Endothelial cell of umbilical vein (primary cell): ENCODE measurements around the gene TEX26. TPM values are rescaled to one million over a fixed set of nuclear protein-coding genes. Genes with fewer than 3 reads are reported as not detected.

ENCODE experiments used
- BruUV-seq: library from RNA; stranded (reverse); fragments of 400-500 nt; replicated peaks from 2 replicates; lab custom pipeline; 2021; lab: Mats Ljungman, UMichigan
- CTCF ChIA-PET: fragments of 300-600, 350-600 bp; sonication (Branson Sonifier 250); formaldehyde crosslinking; loops from one replicate; lab custom pipeline; 2021; ENCODE audit warnings: antibody characterized with exemption, inconsistent platforms; lab: Charles Lee
- POLR2A ChIA-PET: fragments of 300-600, 350-600 bp; sonication (Branson Sonifier 250); formaldehyde crosslinking; loops from one replicate; lab custom pipeline; 2021; ENCODE audit warnings: antibody characterized with exemption, inconsistent platforms; lab: Charles Lee
- DNase-seq: peaks from one replicate; pipeline ENCODE4 v3.0.0-alpha.2; 2011; ENCODE audit warnings: low read depth, low spot score
- FAIRE-seq: peaks from 2 replicates; lab custom pipeline; 2011; peaks lifted over from hg19 to GRCh38; lab: Jason Lieb, UNC
- H2AFZ ChIP-seq: 2 replicates; pipeline ENCODE4 v1.6.0; 2012; ENCODE audit warnings: low read depth, low read length, control low read depth, inconsistent platforms
- H3K27ac ChIP-seq: 2 replicates; pipeline ENCODE4 v1.5.1; 2011; ENCODE audit warnings: low read depth, mild to moderate bottlenecking, control low read depth, low read length, moderate library complexity; ENCODE audit not compliant: insufficient read depth
- H3K27me3 ChIP-seq, 2 experiments: 2 replicates each; pipeline versions ENCODE4 v1.6.0 to v1.6.1; 2011; ENCODE audit warnings: low read length in 2 of 2, mixed read lengths in 1 of 2; ENCODE audit not compliant: control insufficient read depth in 2 of 2, insufficient read depth in 2 of 2
- H3K36me3 ChIP-seq, 2 experiments: 2 replicates in 1 of 2; 3 replicates in 1 of 2; pipeline ENCODE4 v1.5.1; 2011; ENCODE audit warnings: low read length in 2 of 2, mild to moderate bottlenecking in 1 of 2, moderate library complexity in 1 of 2; ENCODE audit not compliant: control insufficient read depth in 2 of 2, insufficient read depth in 2 of 2; ENCODE audit errors: extremely low read depth in 1 of 2
- H3K4me1 ChIP-seq: 3 replicates; pipeline ENCODE4 v1.5.1; 2011; ENCODE audit warnings: mild to moderate bottlenecking, low read length; ENCODE audit not compliant: control insufficient read depth, insufficient read depth; ENCODE audit errors: extremely low read depth
- H3K4me2 ChIP-seq: 2 replicates; pipeline ENCODE4 v1.6.1; 2011; ENCODE audit warnings: low read length, control low read depth, mixed read lengths; ENCODE audit not compliant: insufficient read depth
- H3K4me3 ChIP-seq, 3 experiments: fragments of 200-600 bp in 1 of 3; sonication (generic), shearing (Covaris generic) in 1 of 3; replicated peaks in 1 of 3; 2 replicates each; pipeline ENCODE4 v1.5.1; 2011 to 2016; ENCODE audit warnings: control low read depth in 3 of 3, low read length in 3 of 3, mild to moderate bottlenecking in 2 of 3, inconsistent platforms in 1 of 3, low read depth in 1 of 3, moderate library complexity in 1 of 3; ENCODE audit not compliant: insufficient read depth in 1 of 3
- H3K79me2 ChIP-seq: 2 replicates; pipeline ENCODE4 v1.6.0; 2012; ENCODE audit warnings: low read length, inconsistent platforms; ENCODE audit not compliant: control insufficient read depth, insufficient read depth
- H3K9ac ChIP-seq: replicated peaks from 2 replicates; pipeline ENCODE3; 2011; ENCODE audit warnings: low read length, control low read depth; ENCODE audit not compliant: insufficient read depth; ENCODE audit errors: extremely low read depth
- H3K9me1 ChIP-seq: replicated peaks from 3 replicates; pipeline ENCODE4 v1.6.0; 2011; ENCODE audit warnings: mild to moderate bottlenecking, low read length; ENCODE audit not compliant: control insufficient read depth, insufficient read depth; ENCODE audit errors: extremely low read depth
- H3K9me3 ChIP-seq: replicated peaks from 2 replicates; pipeline ENCODE4 v1.5.1; 2012; ENCODE audit warnings: low read length, inconsistent platforms; ENCODE audit not compliant: control insufficient read depth, insufficient read depth
- H4K20me1 ChIP-seq: replicated peaks from 2 replicates; pipeline ENCODE3; 2011; ENCODE audit warnings: mild to moderate bottlenecking, low read length; ENCODE audit not compliant: control insufficient read depth, insufficient read depth; ENCODE audit errors: extremely low read depth
- EZH2 ChIP-seq: IDR thresholded peaks from 2 replicates; pipeline ENCODE4 v1.6.1; 2012; ENCODE audit warnings: borderline replicate concordance, low read depth, mild to moderate bottlenecking, moderate library complexity, low read length, inconsistent platforms; ENCODE audit not compliant: severe bottlenecking
- FOS ChIP-seq: IDR thresholded peaks from 2 replicates; pipeline ENCODE4 v1.6.1; 2011; ENCODE audit warnings: mild to moderate bottlenecking, low read length, moderate library complexity, borderline replicate concordance; ENCODE audit not compliant: insufficient read depth
- GATA2 ChIP-seq: IDR thresholded peaks from 2 replicates; pipeline ENCODE4 v1.7.0; 2011; ENCODE audit warnings: low read depth, mild to moderate bottlenecking, moderate library complexity, mixed read lengths, low read length; ENCODE audit not compliant: insufficient read length, insufficient read depth
- JUN ChIP-seq: IDR thresholded peaks from 2 replicates; pipeline ENCODE4 v1.6.1; 2011; ENCODE audit warnings: borderline replicate concordance, low read depth; ENCODE audit not compliant: insufficient read length, insufficient read depth
- MYC ChIP-seq: IDR thresholded peaks from one replicate; pipeline ENCODE4 v1.6.1; 2011; ENCODE audit warnings: mild to moderate bottlenecking, low read depth, low read length
- POLR2A ChIP-seq: IDR thresholded peaks from 2 replicates; pipeline ENCODE4 v1.6.1; 2012; ENCODE audit warnings: low read depth, mild to moderate bottlenecking, control low read depth, low read length
- POLR2AphosphoS5 ChIP-seq: IDR thresholded peaks from 2 replicates; pipeline ENCODE4 v1.6.1; 2012; ENCODE audit warnings: low read depth, mild to moderate bottlenecking, control low read depth, low read length, moderate library complexity; ENCODE audit not compliant: insufficient read depth
- dilution Hi-C: fragments of 300-500 bp; cut with MboI; formaldehyde crosslinking; loops from one replicate; pipeline ENCODE4 v1.15.0; 2019; ENCODE audit warnings: low sequenced_read_pairs; ENCODE audit not compliant: extremely low pct_ligation_motif_present
- intact Hi-C: fragments of 100-400 bp; cut with micrococcal nuclease; formaldehyde crosslinking; loops from one replicate; pipeline ENCODE4 v1.10.0; 2022
- polyA plus RNA-seq, 4 experiments: library from polyadenylated mRNA; depleted of rRNA in 3 of 4; stranded (reverse) in 3 of 4; unstranded in 1 of 4; fragments of >200 nt; gene quantifications; 2 replicates each; pipeline versions ENCODE4 v1.2.1 to v1.2.3, GENCODE V29; 2011 to 2012; ENCODE audit warnings: missing spikeins in 1 of 4
- total RNA-seq: library from RNA; stranded (reverse); gene quantifications from 2 replicates; pipeline ENCODE4 v1.2.3, GENCODE V29; 2021
- TF ChIP-seq, protein P1 (sequence below), 2 donors: IDR thresholded peaks; 1 replicate in 1 of 2; 2 replicates in 1 of 2; pipeline ENCODE4 v1.5.1; 2011; ENCODE audit warnings: low read length in 2 of 2, mild to moderate bottlenecking in 2 of 2, moderate library complexity in 2 of 2, control low read depth in 1 of 2, inconsistent platforms in 1 of 2, low read depth in 1 of 2; ENCODE audit not compliant: insufficient read depth in 1 of 2; ENCODE audit errors: extremely low read depth in 1 of 2
- TF ChIP-seq, protein P2 (sequence below): IDR thresholded peaks from 2 replicates; pipeline ENCODE4 v1.6.1; 2011; ENCODE audit not compliant: insufficient read depth, insufficient read length

Gene TEX26
- total and polyA plus RNA-seq, 2 donors (not counting 3 experiments of a cell fraction or from before 2014, with no cell fraction given) = not detected

DNA sequence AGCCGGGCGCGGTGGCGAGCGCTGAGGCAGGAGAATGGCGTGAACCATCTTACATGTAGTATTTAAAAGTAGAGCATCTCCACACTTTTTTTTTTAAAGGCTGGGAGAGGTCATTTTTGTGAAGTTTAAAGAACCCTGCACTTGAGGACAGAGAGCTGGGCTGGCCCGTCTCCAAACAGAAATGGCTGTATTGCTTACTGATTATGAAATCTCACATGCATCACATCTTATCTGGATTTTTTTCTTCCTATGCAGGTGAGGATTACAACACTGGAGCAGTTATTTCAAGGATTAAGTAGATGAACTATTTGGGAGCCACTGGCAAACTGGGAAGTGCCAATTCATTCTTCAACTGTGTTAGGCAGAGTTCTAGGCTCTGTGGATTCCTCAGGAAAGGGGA, 59.5 kb downstream of the TEX26 start:
- H2AFZ ChIP-seq = no peak overlapping the region
- FAIRE-seq (no peak), DNase-seq (no peak)
- ChIA-PET CTCF (no interaction called here), POLR2A (no interaction called here)
- TF ChIP-seq GATA2 = no peak
- no peak for TF ChIP-seq FOS
- TF ChIP-seq, protein P1, sequence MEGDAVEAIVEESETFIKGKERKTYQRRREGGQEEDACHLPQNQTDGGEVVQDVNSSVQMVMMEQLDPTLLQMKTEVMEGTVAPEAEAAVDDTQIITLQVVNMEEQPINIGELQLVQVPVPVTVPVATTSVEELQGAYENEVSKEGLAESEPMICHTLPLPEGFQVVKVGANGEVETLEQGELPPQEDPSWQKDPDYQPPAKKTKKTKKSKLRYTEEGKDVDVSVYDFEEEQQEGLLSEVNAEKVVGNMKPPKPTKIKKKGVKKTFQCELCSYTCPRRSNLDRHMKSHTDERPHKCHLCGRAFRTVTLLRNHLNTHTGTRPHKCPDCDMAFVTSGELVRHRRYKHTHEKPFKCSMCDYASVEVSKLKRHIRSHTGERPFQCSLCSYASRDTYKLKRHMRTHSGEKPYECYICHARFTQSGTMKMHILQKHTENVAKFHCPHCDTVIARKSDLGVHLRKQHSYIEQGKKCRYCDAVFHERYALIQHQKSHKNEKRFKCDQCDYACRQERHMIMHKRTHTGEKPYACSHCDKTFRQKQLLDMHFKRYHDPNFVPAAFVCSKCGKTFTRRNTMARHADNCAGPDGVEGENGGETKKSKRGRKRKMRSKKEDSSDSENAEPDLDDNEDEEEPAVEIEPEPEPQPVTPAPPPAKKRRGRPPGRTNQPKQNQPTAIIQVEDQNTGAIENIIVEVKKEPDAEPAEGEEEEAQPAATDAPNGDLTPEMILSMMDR (IDR thresholded peaks at IDR 0.05; ENCODE audit: extremely low read depth in 1 of 2, insufficient read depth in 1 of 2, low read depth in 1 of 2, low read length in 2 of 2) = no peak
- TF ChIP-seq POLR2A = no peak
- TF ChIP-seq JUN = no peak
- TF ChIP-seq MYC = no peak
- no peak for TF ChIP-seq EZH2
- TF ChIP-seq POLR2AphosphoS5 = no peak
- TF ChIP-seq, protein P2, sequence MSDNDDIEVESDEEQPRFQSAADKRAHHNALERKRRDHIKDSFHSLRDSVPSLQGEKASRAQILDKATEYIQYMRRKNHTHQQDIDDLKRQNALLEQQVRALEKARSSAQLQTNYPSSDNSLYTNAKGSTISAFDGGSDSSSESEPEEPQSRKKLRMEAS = no peak
- no peaks in the 10 kb centered on the region for H3K9me1 ChIP-seq
- no peak overlapping the region for H3K27ac ChIP-seq
- H4K20me1 ChIP-seq = no peaks in the 10 kb centered on the region
- H3K4me1 ChIP-seq = no peaks in the 10 kb centered on the region
- dilution Hi-C loops = no loop called here
- intact Hi-C loops = no loop called here
- no peak overlapping the region for H3K9ac ChIP-seq
- no TSS peak for BruUV-seq
- H3K27me3 ChIP-seq = peaks cover 5 to 11% of the 10 kb centered on the region in 2 experiments
- H3K4me3 ChIP-seq = no peak overlapping the region
- H3K9me3 ChIP-seq = no peaks in the 10 kb centered on the region
- H3K4me2 ChIP-seq = no peak overlapping the region
- H3K79me2 ChIP-seq = no peaks in the 10 kb centered on the region
- no peaks in the 10 kb centered on the region for H3K36me3 ChIP-seq
